Heart left ventricle (tissue), 13 donors: Measurements from ENCODE around the gene CSN2.

Experiments
- CTCF ChIP-seq, 12 donors: fragments of 200-600 bp; sonication (generic) in 4 of 12; IDR thresholded peaks; one replicate each; pipeline versions ENCODE4 v1.5.0 to v1.8.0; 2018 to 2022; ENCODE audit warnings: antibody characterized with exemption in 12 of 12, mild to moderate bottlenecking in 5 of 12
- POLR2A ChIP-seq, 2 donors: fragments of 450-650 bp; IDR thresholded peaks; one replicate each; pipeline ENCODE4 v1.6.1; 2017; ENCODE audit warnings: antibody characterized with exemption in 2 of 2, mild to moderate bottlenecking in 2 of 2, moderate library complexity in 2 of 2
- donor health status: ischemic (EF 13 %, LVEDD 7.1; RV severe dilation, severe dysfunction).
- donor health status: DM: no; HTN: yes; CAD: no.
- donor health status: DM: no; HTN: no; CAD: no.
- donor health status: ischemic (EF 25% LVEDD 6.9; RV normal size, moderate dysfunction).
- donor health status: ischemic (EF 25% LVEDD 5.7; RV mildly dilated, moderate dysfunction).
- donor health status: ischemic (EF 35%, LVEDD 5.7; RV mildly dilated, moderate dysfunction).
- donor health status: nonischemic (EF 11% LVEDD 7.7; RV severe dilation, severe dysfunction).
- donor health status: DM: yes; HTN: yes; CAD: no.
- donor health status: PGD.
- donor health status: ischemic (EF 29% LVEDD 5.4; RV normal size, mild dysfunction).
- donor health status: nonischemic (EF 23%, LVEDD 6.1; RV moderate dilation, normal function).

- no peak for TF ChIP-seq CTCF (IDR thresholded peaks at IDR 0.05)
- no peak for TF ChIP-seq POLR2A (IDR thresholded peaks at IDR 0.05)
These were observed 8.3 kb downstream of the CSN2 start for GRCh38 chr4:69957209-69957608.
